RWPE2 (cell line): ENCODE results near the gene METAP1D.

ENCODE experiments used
- ATAC-seq: fragments of 200-7000 bp; cut with Tn5 transposase; 3 replicates; pipeline ENCODE4 v1.9.1; 2021; ENCODE audit warnings: low read depth
- DNase-seq: peaks from one replicate; pipeline ENCODE4 v3.0.0-alpha.2; 2020; ENCODE audit warnings: low spot score
- H3K27ac ChIP-seq: fragments of 450-650 bp; 2 replicates; pipeline ENCODE4 v1.5.1; 2017; ENCODE audit warnings: mild to moderate bottlenecking; ENCODE audit not compliant: poor library complexity, severe bottlenecking
- H3K27me3 ChIP-seq: fragments of 250-450 bp; sonication (Bioruptor Pico); 2 replicates; pipeline ENCODE4 v1.5.1; 2021; ENCODE audit warnings: mild to moderate bottlenecking, moderate library complexity; ENCODE audit not compliant: insufficient read depth, poor library complexity, severe bottlenecking
- H3K36me3 ChIP-seq: fragments of 250-450 bp; sonication (Bioruptor Pico); 2 replicates; pipeline ENCODE4 v1.5.1; 2020; ENCODE audit warnings: low read depth, mild to moderate bottlenecking, moderate library complexity
- H3K4me1 ChIP-seq: fragments of 250-450 bp; sonication (Bioruptor Pico); 2 replicates; pipeline ENCODE4 v1.5.1; 2021; ENCODE audit warnings: mild to moderate bottlenecking, moderate library complexity; ENCODE audit not compliant: insufficient read depth, poor library complexity, severe bottlenecking
- H3K4me3 ChIP-seq: fragments of 250-450 bp; sonication (Bioruptor Pico); 2 replicates; pipeline ENCODE4 v1.5.1; 2021; ENCODE audit warnings: mild to moderate bottlenecking, moderate library complexity; ENCODE audit not compliant: severe bottlenecking
- H3K9me3 ChIP-seq: fragments of 250-450 bp; sonication (Bioruptor Pico); 2 replicates; pipeline ENCODE4 v1.5.1; 2021; ENCODE audit warnings: mild to moderate bottlenecking, moderate library complexity; ENCODE audit not compliant: severe bottlenecking
- CTCF ChIP-seq: fragments of 450-650 bp; IDR thresholded peaks from one replicate; pipeline ENCODE4 v1.5.1; 2017; ENCODE audit warnings: mild to moderate bottlenecking, moderate library complexity; ENCODE audit not compliant: poor library complexity, severe bottlenecking

METAP1D gene

GRCh38 chr2:172083628-172084394 lies 84.1 kb downstream of the METAP1D start:
- TF ChIP-seq CTCF, result no peak
- Histone ChIP-seq H3K9me3 (no peaks in the 10 kb centered on the region), H3K27ac (peak overlapping the region; percentile 50), H3K36me3 (no peaks in the 10 kb centered on the region), H3K27me3 (peaks cover 29% of the 10 kb centered on the region), H3K4me1 (peaks cover 4% of the 10 kb centered on the region), H3K4me3 (no peak overlapping the region)
- ATAC-seq (no peak), DNase-seq (no peak)

GRCh38 chr2:172084395-172084644 lies 84.6 kb downstream of the METAP1D start:
- Histone ChIP-seq H3K27me3 (peaks cover 29% of the 10 kb centered on the region), H3K4me3 (peak overlapping the region; percentile 55), H3K9me3 (no peaks in the 10 kb centered on the region), H3K4me1 (peaks cover 4% of the 10 kb centered on the region), H3K27ac (peak overlapping the region; percentile 50), H3K36me3 (no peaks in the 10 kb centered on the region)
- DNase-seq, result no peak
- no peak for ATAC-seq
- no peak for TF ChIP-seq CTCF

- peak; percentile 93 for DNase-seq
- Histone ChIP-seq H3K4me1 (peaks cover 4% of the 10 kb centered on the region), H3K36me3 (no peaks in the 10 kb centered on the region), H3K9me3 (no peaks in the 10 kb centered on the region), H3K27ac (peak overlapping the region; percentile 50), H3K27me3 (peaks cover 29% of the 10 kb centered on the region), H3K4me3 (peak overlapping the region; percentile 55)
- ATAC-seq, result peak; percentile 93
- peak; percentile 15 for TF ChIP-seq CTCF
These were observed 85.1 kb downstream of the METAP1D start for GRCh38 chr2:172084645-172085459.

GRCh38 chr2:172085460-172086159 lies 85.9 kb downstream of the METAP1D start, which contains the start of gene DLX1:
Gene DLX1, plus strand, starts transcription at chr2:172085507. Its CDS starts 171 bp downstream, at chr2:172085678.
- DNase-seq (no peak), ATAC-seq (peak; percentile 9)
- H3K36me3 ChIP-seq, result no peaks in the 10 kb centered on the region
- H3K27ac ChIP-seq, result peak within 1 kb of the TSS; percentile 50
- H3K4me1 ChIP-seq, result peaks cover 4% of the 10 kb centered on the region
- peak within 1 kb of the TSS; percentile 55 for H3K4me3 ChIP-seq
- H3K9me3 ChIP-seq, result no peaks in the 10 kb centered on the region
- TF ChIP-seq CTCF, result no peak
- peaks cover 29% of the 10 kb centered on the region for H3K27me3 ChIP-seq
